ENCODE data around the gene MAP3K3.

The MAP3K3 gene

DNA sequence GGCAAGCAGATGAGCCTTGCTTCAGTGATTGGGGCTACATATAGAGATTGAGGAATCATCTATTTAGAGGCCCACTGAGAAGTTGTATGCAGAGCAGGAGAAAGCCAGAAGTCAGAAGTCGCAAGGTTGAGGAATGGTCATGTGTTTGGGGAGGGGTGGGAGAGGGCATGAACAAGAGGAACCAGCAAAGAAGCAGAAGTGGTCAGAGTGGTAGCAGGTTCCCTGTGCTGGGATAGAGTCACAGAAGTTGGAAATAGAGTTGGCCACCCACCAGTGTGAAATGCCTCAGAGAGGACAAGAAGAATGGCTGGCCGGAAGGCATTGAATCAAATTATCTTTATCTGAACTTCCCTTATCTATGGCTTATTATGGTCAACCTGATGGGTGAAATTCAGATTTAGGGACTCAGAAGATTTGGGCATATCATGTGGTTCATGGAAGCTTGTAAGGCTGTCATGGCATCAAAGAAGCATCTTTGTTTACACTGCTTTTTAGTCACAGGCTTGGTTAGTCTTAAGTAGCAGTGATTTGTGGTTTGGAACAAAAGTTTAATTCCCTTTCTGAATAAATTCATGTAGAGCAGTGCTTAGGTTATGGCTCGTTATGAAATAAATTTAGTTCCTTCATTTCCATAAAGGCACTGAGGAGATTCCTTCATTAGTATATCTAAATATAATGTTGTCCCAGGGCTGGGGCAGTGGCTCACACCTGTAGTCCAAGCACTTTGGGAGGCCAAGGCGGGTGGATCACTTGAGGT, 19.7 kb downstream of the MAP3K3 start:
- H4K20me1 ChIP-seq (ENCODE audit: insufficient read depth, low read length) = 0 out of 2 replicates have a peak, but pooled peaks cover 3% of the 10 kb centered on the region
- no peak overlapping the region for H3K9ac ChIP-seq (ENCODE audit: low read depth, low read length)
- no peak for ATAC-seq (ENCODE audit: insufficient read depth, low read depth)
- H3K4me3 ChIP-seq (ENCODE audit: low read depth in 1 of 2, low read length in 2 of 2) = no peak overlapping the region
- H3K4me1 ChIP-seq (ENCODE audit: insufficient read depth, low read length) = no peaks in the 10 kb centered on the region
- no peak overlapping the region for H2AFZ ChIP-seq (ENCODE audit: low read depth, low read length)
- no peak for TF ChIP-seq EZH2 (IDR thresholded peaks at IDR 0.05; ENCODE audit: borderline replicate concordance, low read depth, low read length, severe bottlenecking)
- TF ChIP-seq, protein P1, sequence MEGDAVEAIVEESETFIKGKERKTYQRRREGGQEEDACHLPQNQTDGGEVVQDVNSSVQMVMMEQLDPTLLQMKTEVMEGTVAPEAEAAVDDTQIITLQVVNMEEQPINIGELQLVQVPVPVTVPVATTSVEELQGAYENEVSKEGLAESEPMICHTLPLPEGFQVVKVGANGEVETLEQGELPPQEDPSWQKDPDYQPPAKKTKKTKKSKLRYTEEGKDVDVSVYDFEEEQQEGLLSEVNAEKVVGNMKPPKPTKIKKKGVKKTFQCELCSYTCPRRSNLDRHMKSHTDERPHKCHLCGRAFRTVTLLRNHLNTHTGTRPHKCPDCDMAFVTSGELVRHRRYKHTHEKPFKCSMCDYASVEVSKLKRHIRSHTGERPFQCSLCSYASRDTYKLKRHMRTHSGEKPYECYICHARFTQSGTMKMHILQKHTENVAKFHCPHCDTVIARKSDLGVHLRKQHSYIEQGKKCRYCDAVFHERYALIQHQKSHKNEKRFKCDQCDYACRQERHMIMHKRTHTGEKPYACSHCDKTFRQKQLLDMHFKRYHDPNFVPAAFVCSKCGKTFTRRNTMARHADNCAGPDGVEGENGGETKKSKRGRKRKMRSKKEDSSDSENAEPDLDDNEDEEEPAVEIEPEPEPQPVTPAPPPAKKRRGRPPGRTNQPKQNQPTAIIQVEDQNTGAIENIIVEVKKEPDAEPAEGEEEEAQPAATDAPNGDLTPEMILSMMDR (IDR thresholded peaks at IDR 0.05; ENCODE audit: borderline replicate concordance, extremely low read depth, low read length, poor library complexity, severe bottlenecking) = no peak
- H3K27ac ChIP-seq (ENCODE audit: low read length) = no peak overlapping the region
- H3K27me3 ChIP-seq (ENCODE audit: insufficient read depth, low read length, poor library complexity) = no peaks in the 10 kb centered on the region
- H3K79me2 ChIP-seq (ENCODE audit: insufficient read depth, low read length) = no peaks in the 10 kb centered on the region; the same call in 1 of the 2 replicates
- H3K9me3 ChIP-seq (ENCODE audit: insufficient read depth, low read length, severe bottlenecking) = no peaks in the 10 kb centered on the region
- peaks cover 61% of the 10 kb centered on the region for H3K36me3 ChIP-seq (ENCODE audit: insufficient read depth, low read length)
- H3K4me2 ChIP-seq (ENCODE audit: insufficient read depth, low read length) = no peak overlapping the region
- DNase-seq = no peak

DNA sequence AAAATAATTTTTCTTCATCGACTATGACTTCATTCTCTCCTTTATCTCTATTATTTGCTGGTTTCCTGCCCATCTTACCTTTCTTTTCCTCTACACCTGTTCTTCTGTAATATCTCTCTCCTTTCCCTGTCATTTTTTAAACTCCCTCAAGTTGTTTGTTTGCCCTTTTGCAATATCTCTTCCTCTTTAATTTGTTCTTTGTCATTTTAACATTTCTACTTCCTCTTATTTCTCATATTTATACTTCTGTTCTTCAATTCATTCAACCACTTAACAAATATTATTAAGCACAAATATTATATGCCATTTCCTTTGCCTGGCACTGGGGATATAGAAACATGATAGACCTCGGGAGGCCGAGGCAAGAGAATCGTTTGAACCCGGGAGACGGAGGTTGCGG, 22.6 kb downstream of the MAP3K3 start:
- Histone ChIP-seq H3K4me1 (ENCODE audit: insufficient read depth, low read length) (no peaks in the 10 kb centered on the region), H2AFZ (ENCODE audit: low read depth, low read length) (no peak overlapping the region), H4K20me1 (ENCODE audit: insufficient read depth, low read length) (0 out of 2 replicates have a peak, but pooled peaks cover 3% of the 10 kb centered on the region), H3K9me3 (ENCODE audit: insufficient read depth, low read length, severe bottlenecking) (no peaks in the 10 kb centered on the region), H3K27ac (ENCODE audit: low read length) (no peak overlapping the region), H3K4me3 (ENCODE audit: low read depth in 1 of 2, low read length in 2 of 2) (no peak overlapping the region), H3K9ac (ENCODE audit: low read depth, low read length) (no peak overlapping the region), H3K4me2 (ENCODE audit: insufficient read depth, low read length) (no peak overlapping the region), H3K27me3 (ENCODE audit: insufficient read depth, low read length, poor library complexity) (no peaks in the 10 kb centered on the region), H3K36me3 (ENCODE audit: insufficient read depth, low read length) (peaks cover 62% of the 10 kb centered on the region), H3K79me2 (ENCODE audit: insufficient read depth, low read length) (no peaks in the 10 kb centered on the region; the same call in 1 of the 2 replicates)
- ATAC-seq (ENCODE audit: insufficient read depth, low read depth) (no peak), DNase-seq (no peak)
- TF ChIP-seq EZH2 (IDR thresholded peaks at IDR 0.05; ENCODE audit: borderline replicate concordance, low read depth, low read length, severe bottlenecking) = no peak
- TF ChIP-seq, protein P1 (IDR thresholded peaks at IDR 0.05; ENCODE audit: borderline replicate concordance, extremely low read depth, low read length, poor library complexity, severe bottlenecking) = no peak

DNA sequence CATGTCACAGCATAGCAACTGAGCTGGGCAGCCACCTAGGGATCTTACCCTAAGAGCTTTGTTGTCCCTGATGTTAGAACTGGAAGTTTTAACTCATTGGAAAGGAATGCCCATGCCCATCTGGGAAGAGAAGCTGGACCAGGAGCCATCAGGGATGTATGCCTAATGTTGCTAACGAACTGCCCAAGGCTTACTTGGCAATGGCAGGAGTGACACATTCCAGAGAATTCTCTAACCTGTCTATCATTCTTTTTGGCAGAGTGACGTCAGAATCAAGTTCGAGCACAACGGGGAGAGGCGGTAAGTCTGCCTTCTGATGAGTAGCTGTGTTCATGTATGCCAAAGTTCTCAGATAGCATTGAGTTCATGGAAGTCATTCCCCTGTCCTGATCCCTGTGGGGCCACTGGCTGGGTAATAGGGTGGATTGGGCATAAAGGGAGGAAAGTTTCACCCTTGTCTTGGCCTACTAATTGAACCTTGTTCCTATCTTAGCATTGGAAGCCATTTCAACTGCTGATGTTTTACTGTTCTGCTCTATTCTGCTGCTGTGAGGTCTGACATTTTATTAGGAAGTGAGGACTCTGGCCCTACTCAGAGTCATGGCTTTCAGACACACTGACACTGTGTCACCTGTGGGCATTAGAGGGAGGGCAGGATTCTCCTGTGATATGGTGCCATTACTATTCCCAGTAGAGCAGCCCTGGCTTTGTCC, 23.7 kb downstream of the MAP3K3 start:
- Histone ChIP-seq H4K20me1 (ENCODE audit: insufficient read depth, low read length) (no peaks in the 10 kb centered on the region), H3K27me3 (ENCODE audit: insufficient read depth, low read length, poor library complexity) (no peaks in the 10 kb centered on the region), H3K4me3 (ENCODE audit: low read depth in 1 of 2, low read length in 2 of 2) (no peak overlapping the region), H3K9ac (ENCODE audit: low read depth, low read length) (no peak overlapping the region), H3K9me3 (ENCODE audit: insufficient read depth, low read length, severe bottlenecking) (no peaks in the 10 kb centered on the region), H3K27ac (ENCODE audit: low read length) (no peak overlapping the region), H3K4me1 (ENCODE audit: insufficient read depth, low read length) (no peaks in the 10 kb centered on the region), H3K36me3 (ENCODE audit: insufficient read depth, low read length) (peaks cover 61% of the 10 kb centered on the region), H3K79me2 (ENCODE audit: insufficient read depth, low read length) (no peaks in the 10 kb centered on the region; the same call in 1 of the 2 replicates), H2AFZ (ENCODE audit: low read depth, low read length) (no peak overlapping the region), H3K4me2 (ENCODE audit: insufficient read depth, low read length) (no peak overlapping the region)
- no peak for TF ChIP-seq EZH2 (IDR thresholded peaks at IDR 0.05; ENCODE audit: borderline replicate concordance, low read depth, low read length, severe bottlenecking)
- TF ChIP-seq, protein P1 (IDR thresholded peaks at IDR 0.05; ENCODE audit: borderline replicate concordance, extremely low read depth, low read length, poor library complexity, severe bottlenecking) = no peak
- ATAC-seq (ENCODE audit: insufficient read depth, low read depth) = no peak
- no peak for DNase-seq

All from DND-41 (cell line).